Measurements from ENCODE around the gene SOX2. TPM values are rescaled to one million over a fixed set of nuclear protein-coding genes. Genes with fewer than 3 reads are reported as not detected.

SOX2 gene
- total RNA-seq (under 1 TPM in 7 of 10 donors, not detected in 3; 0.10 to 0.35 (median 0.12) TPM), polyA plus RNA-seq (under 1 TPM; 0.13 to 0.88 TPM)
- long read RNA-seq, donor 1: 0 reads
- long read RNA-seq, donor 2: 0 reads
- long read RNA-seq, donor 3: 0 reads

DNA sequence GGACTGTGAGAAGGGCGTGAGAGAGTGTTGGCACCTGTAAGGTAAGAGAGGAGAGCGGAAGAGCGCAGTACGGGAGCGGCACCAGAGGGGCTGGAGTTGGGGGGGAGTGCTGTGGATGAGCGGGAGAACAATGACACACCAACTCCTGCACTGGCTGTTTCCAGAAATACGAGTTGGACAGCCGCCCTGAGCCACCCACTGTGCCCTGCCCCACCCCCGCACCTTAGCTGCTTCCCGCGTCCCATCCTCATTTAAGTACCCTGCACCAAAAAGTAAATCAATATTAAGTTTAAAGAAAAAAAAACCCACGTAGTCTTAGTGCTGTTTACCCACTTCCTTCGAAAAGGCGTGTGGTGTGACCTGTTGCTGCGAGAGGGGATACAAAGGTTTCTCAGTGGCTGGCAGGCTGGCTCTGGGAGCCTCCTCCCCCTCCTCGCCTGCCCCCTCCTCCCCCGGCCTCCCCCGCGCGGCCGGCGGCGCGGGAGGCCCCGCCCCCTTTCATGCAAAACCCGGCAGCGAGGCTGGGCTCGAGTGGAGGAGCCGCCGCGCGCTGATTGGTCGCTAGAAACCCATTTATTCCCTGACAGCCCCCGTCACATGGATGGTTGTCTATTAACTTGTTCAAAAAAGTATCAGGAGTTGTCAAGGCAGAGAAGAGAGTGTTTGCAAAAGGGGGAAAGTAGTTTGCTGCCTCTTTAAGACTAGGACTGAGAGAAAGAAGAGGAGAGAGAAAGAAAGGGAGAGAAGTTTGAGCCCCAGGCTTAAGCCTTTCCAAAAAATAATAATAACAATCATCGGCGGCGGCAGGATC lies at the start of gene SOX2:
Gene SOX2 (plus strand): TSS at position 601 of the 811 bp plus-strand sequence. CDS start 436 bp downstream, outside the sequence.
- Histone ChIP-seq H3K4me1 (peaks cover 0 to 32% (median 27%) of the 10 kb centered on the region in 9 donors), H3K27me3 (peaks cover 24 to 100% (median 100%) of the 10 kb centered on the region in 7 donors), H3K9me3 (no peaks in the 10 kb centered on the region), H3K27ac (peak within 1 kb of the TSS in 1 of 10 donors; percentile 36), H3K4me3 (peak within 1 kb of the TSS in 8 of 10 donors; percentile 5 to 35 (median 28)), H3K36me3 (no peaks in the 10 kb centered on the region)
- TF ChIP-seq CTCF (IDR thresholded peaks at IDR 0.05): no peak
- DNase-seq (peak in 1 of 2 donors; percentile 39), ATAC-seq (peak in 5 of 8 donors; percentile 33 to 70 (median 49))
- intact Hi-C loops (cut with DNase I): loop anchor here in 5 of 10 donors (5.0 to 10.0 kb wide), 3 partner anchors 543 to 971 kb away; no protein-coding TSS in a partner anchor
- 3 to 4% methylated on average over 31 to 37 of the region's 37 CpGs for WGBS, 2 donors

DNA sequence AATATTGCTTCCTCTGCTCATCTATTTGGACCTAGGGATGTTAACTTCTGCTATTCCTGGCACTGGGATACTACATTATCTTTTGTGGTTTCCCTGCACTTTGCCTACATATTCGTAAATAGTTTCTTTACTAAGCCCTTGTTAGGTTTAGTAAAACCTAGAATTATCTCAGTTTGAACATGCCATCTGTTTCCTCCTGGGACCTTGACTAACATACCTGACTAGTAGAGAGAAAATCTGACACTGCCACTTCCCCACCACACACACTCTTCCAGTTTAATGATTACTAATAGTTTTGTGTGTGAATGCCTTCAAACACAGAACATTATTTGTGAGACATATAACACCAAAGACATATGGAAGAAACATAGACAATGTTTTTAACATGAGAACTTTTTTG lies 28.2 kb upstream of the SOX2 start:
- TF ChIP-seq CTCF (IDR thresholded peaks at IDR 0.05): no peak

DNA sequence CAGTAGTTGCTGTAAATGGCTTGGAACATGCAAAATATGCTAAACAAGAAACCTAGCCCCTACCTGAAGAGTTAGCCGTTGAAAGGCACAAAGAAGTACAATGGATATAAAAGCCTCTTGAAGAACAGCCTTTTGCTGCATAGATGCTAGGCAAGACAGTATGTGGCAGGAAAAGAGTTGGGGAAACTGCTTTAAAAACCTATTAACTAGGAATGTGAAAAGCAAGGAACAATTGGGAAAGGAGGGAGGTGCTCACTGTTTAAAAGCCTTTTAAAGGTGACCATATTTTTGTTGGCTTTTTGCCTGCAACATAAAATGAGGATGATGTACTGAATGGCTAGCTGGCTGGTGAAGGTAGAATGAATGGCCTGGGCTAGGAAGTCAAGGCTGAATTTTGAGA lies 24.5 kb upstream of the SOX2 start:
- WGBS, 2 donors: 67 to 70% methylated on average over 1 of the region's 1 CpG
- H3K9me3 ChIP-seq: no peaks in the 10 kb centered on the region
- no peak for TF ChIP-seq CTCF (IDR thresholded peaks at IDR 0.05)
- no peak for ATAC-seq
- H3K4me3 ChIP-seq: no peak overlapping the region
- no peaks in the 10 kb centered on the region for H3K4me1 ChIP-seq
- no peak overlapping the region for H3K27ac ChIP-seq
- intact Hi-C loops (cut with DNase I): no loop called here
- H3K36me3 ChIP-seq: no peaks in the 10 kb centered on the region
- H3K27me3 ChIP-seq: peaks cover 0 to 23% (median 0%) of the 10 kb centered on the region in 7 donors
- no peak for DNase-seq

More for the DNA sequence above, 28.2 kb upstream of the SOX2 start:
- no peak overlapping the region for H3K27ac ChIP-seq
- H3K4me1 ChIP-seq: no peaks in the 10 kb centered on the region
- no peak overlapping the region for H3K4me3 ChIP-seq
- DNase-seq (no peak), ATAC-seq (no peak)
- intact Hi-C loops (cut with DNase I): loop anchor here in 1 of 10 donors (5.0 kb wide), 1 partner anchor 421 kb away; no protein-coding TSS in a partner anchor
- no peaks in the 10 kb centered on the region for H3K36me3 ChIP-seq
- peaks cover 0 to 23% (median 0%) of the 10 kb centered on the region in 7 donors for H3K27me3 ChIP-seq
- 56 to 82% methylated on average over 1 of the region's 1 CpG for WGBS, 2 donors
- peaks cover 0 to 8% (median 3%) of the 10 kb centered on the region in 11 donors for H3K9me3 ChIP-seq

GRCh38 chr3:181687731-181688130 lies 24.0 kb upstream of the SOX2 start:
- peaks cover 0 to 23% (median 3%) of the 10 kb centered on the region in 7 donors for H3K27me3 ChIP-seq
- no peak overlapping the region for H3K4me3 ChIP-seq
- WGBS, 2 donors: 68 to 71% methylated on average over 2 of the region's 2 CpGs
- no peak for TF ChIP-seq CTCF (IDR thresholded peaks at IDR 0.05)
- no peaks in the 10 kb centered on the region for H3K36me3 ChIP-seq
- H3K9me3 ChIP-seq: no peaks in the 10 kb centered on the region
- H3K4me1 ChIP-seq: no peaks in the 10 kb centered on the region
- DNase-seq (no peak), ATAC-seq (no peak)
- no peak overlapping the region for H3K27ac ChIP-seq
- intact Hi-C loops (cut with DNase I): no loop called here
